Fibroblast of skin of scalp (primary cell): Measurements from ENCODE around the gene PRKCZ.
A peak's percentile ranks its signal among the peaks of the same experiment; 100 is the strongest.

Experiments
- DNase-seq: peaks from one replicate; pipeline ENCODE4 v3.0.0-alpha.2; 2013

PRKCZ gene

GRCh38 chr1:2067981-2068380 is 17.8 kb downstream of the PRKCZ start:
- no peak for DNase-seq

- no peak for DNase-seq
Observed at GRCh38 chr1:2068951-2069350, 18.7 kb downstream of the PRKCZ start.

- DNase-seq: no peak
Observed at GRCh38 chr1:2070016-2070415, 19.8 kb downstream of the PRKCZ start.

DNA sequence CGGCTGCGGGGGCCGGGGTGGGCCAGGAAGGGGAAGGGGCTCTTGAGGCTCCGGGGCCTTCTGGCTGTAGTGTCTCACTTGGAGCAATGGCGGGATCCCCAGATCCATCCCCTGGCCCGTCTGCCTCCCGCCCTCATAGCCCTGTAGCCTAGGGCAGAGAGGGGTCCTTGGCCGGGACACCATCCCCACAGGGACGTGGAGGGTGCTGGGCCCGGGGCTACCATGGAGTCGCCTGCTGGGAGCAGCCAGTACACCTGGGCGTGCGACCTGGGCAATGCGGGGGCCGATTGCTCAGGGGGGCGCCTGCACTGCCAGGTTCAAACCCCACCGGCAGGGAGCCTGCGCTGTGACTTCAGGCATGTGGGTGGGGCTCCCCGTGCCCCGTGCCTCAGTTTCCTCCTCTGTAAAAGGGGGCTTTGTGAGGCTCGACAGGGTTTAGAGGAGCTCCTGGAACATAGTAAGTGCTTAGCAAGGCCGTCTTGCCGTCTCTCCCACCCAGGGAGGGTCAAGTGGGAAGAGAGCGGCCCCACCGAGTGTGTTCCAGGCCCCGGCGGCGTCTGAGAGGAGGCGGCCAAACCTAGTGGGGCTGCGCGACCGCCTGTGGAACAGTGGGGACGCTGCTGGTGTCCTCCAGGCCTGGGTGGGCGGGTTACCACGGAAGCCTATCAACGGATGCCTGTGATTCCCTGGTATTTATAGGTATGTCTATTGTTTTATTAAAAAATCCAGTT is 20.8 kb downstream of the PRKCZ start:
- no peak for DNase-seq

- DNase-seq: no peak
Observed at GRCh38 chr1:2072109-2072806, 22.0 kb downstream of the PRKCZ start.

GRCh38 chr1:2072891-2073290 is 22.7 kb downstream of the PRKCZ start:
- DNase-seq: no peak

DNA sequence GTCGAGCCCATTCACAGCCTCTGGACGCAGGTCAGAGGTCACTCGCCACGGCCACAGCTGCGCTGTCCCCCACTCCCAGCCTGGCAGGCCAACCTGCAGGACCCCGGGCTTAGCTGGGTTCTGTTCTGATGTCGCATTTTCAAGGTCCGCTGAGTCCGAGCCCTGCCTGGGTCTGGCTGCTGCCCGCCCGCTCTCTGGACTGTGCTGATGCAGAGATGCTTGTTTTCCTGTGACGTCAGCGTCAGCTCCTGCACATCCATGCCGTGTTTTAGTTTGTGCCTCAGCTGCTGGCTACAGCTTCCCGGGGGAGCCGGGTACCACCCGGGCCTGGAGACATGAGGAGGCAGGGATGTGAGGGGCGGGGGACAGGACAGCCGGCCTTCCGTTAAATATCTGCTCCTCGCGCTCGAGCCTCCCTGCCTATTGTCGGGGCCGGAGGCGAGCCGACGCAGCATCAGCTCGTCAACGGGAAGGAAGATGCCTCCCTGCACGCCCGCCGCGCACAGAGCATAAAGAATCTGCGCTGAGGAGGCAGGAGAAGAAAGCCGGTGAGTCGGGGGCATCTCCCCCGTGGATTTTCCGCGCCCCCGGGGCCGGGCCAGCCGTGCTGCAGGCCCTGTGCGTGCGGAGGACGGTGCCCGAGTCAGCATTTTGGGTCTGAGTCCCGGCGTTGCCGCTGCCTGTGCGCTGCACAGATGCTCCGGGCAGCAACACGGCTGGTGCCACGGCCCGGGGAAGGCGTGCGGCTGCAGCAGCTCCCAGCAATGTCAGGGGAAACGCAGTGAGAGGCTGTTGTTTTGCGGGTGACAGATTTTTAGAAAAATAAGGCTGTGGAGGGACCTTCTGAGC is 23.4 kb downstream of the PRKCZ start:
- DNase-seq: peak; percentile 62

DNA sequence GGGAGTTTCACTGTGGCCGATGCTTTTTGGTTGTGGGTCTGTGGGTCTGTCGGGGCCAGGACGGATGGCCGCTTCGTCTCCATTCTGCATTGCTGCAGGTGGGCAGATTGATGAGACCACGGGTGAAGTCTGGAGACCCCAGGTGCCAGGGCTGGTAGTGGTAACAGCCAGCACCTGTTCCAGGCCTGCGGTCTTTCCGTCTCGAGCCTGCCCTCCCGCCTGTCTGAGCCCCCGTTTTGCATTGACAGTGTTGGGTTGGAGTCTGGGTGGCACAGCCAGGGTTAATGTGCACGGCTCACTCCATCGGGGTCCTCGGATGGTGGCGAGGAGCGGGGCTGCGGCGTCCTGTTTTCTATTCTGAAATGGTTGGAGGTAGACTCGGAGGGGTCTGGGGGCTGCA is 24.2 kb downstream of the PRKCZ start:
- no peak for DNase-seq

- DNase-seq: no peak
Observed at GRCh38 chr1:2074944-2075740, 24.9 kb downstream of the PRKCZ start.

- DNase-seq: no peak
Observed at GRCh38 chr1:2076826-2077225, 26.6 kb downstream of the PRKCZ start.

- no peak for DNase-seq
Observed at GRCh38 chr1:2078170-2078569, 28.0 kb downstream of the PRKCZ start.

- DNase-seq: no peak
Observed at GRCh38 chr1:2079396-2080085, 29.3 kb downstream of the PRKCZ start.

DNA sequence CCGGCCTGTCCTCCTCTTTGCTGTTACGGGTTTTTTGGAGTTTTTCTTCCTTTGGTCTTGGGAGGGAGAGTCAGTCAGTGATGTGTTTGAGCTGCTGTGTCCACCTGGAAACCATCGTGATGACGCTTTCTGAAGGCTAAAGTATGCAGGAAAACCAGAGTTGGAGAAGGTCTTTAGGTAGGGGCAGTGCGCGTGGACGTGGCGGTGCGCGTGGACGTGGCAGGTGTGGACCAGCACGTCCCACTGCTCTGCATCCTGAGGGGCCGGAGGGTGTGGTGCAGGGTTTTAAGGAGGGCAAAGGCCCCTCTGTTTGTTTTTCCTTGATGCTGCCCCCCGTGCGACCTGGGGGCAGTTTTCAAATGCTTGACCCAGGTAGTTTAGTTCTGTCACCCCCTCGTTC is 29.9 kb downstream of the PRKCZ start:
- no peak for DNase-seq

DNA sequence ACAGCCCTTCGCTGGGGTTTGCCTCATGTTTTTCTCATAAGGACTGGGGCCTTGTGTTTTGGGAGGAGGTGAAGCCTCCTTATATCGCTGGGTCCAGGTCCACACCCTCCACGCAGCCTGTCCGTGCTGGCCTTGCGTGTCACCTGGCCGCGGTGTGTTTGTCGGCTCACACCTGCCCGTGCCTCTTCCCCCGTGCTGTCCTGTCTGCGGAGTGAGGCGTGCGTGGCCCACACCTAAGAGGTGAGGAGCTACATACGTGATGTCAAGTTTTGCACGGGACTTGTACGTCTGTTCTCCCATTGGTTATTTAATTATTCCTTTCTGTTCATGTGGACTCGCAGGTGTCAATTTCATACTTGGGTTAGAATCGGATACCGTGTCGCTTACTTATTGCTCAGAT is 30.7 kb downstream of the PRKCZ start:
- DNase-seq: no peak

DNA sequence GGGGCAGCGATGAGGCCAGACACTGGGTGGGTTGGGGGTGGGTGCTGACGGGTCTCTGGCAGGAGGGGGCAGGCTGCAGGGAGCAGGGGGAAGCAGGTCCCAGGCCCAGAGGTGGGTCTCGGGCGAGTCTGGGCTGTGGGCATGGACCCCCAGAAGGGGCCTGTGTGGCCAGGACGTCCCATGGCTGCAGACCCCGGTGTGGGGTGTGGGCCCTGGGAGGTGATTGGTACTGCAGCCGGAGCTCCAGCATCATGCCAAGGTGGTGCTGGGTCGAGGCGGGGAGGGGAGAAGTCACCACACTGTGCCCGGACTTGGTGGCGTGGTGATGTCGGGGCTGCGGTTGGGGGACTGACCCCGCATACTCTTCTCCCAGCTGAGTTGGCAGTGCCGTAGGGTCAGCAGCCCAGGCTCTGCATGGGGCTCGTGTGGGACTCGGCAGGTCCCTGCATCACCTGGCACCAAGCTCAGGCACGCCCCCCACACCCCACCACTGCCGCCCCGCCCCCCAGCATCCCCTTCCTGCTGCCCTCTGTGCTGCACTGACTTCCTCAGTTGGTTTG is 31.2 kb downstream of the PRKCZ start:
- no peak for DNase-seq

- no peak for DNase-seq
Observed at GRCh38 chr1:2082064-2082463, 31.9 kb downstream of the PRKCZ start.

DNA sequence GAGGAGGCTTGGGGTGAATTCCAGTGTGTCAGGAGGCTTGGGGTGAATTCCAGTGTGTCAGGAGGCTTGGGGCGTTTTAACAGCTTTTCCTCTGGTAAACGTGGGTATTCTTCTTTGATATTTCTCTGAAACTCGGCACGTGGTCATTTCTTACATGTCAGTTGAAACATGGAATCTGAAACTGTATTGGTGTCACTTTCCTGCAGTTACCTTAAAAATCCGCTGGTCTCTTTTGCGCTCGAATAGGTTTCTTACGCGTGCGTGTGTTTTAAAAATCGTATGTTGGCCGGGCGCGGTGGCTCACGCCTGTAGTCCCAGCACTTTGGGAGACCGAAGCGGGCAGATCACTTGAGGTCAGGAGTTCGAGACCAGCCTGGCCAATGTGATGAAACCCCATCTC is 33.5 kb downstream of the PRKCZ start:
- DNase-seq: no peak

- no peak for DNase-seq
Observed at GRCh38 chr1:2084306-2084705, 34.1 kb downstream of the PRKCZ start.

- DNase-seq: no peak
Observed at GRCh38 chr1:2085080-2085479, 34.9 kb downstream of the PRKCZ start.

- DNase-seq: no peak
Observed at GRCh38 chr1:2086446-2087078, 36.4 kb downstream of the PRKCZ start.

GRCh38 chr1:2087766-2088165 is 37.6 kb downstream of the PRKCZ start:
- DNase-seq: no peak
